H1 (cell line): ENCODE measurements around the gene DOCK1. TPM values are rescaled to one million over a fixed set of nuclear protein-coding genes. Genes with fewer than 3 reads are reported as not detected.

Experiments used
- CTCF ChIA-PET: fragments of 300-600 bp; sonication (Branson Sonifier 250); formaldehyde crosslinking; loops from one replicate; lab custom pipeline; 2021; ENCODE audit not compliant: partially characterized antibody; lab: Charles Lee
- POLR2A ChIA-PET: fragments of 300-600 bp; sonication (Branson Sonifier 250); formaldehyde crosslinking; loops from one replicate; lab custom pipeline; 2021; ENCODE audit warnings: inconsistent platforms; ENCODE audit not compliant: partially characterized antibody; lab: Charles Lee
- DNase-seq, 2 experiments: peaks; one replicate each; pipeline versions ENCODE4 v3.0.0 to v3.0.0-alpha.2; 2010 to 2022; ENCODE audit warnings: low spot score in 2 of 2, low read depth in 1 of 2, mixed read lengths in 1 of 2
- FAIRE-seq: peaks from 2 replicates; lab custom pipeline; 2011; peaks lifted over from hg19 to GRCh38; lab: Jason Lieb, UNC
- H2AFZ ChIP-seq: 2 replicates; pipeline ENCODE4 v1.8.1; 2012; ENCODE audit warnings: low read length, inconsistent platforms
- H2AK5ac ChIP-seq: 2 replicates; pipeline ENCODE4 v1.6.1; 2013; ENCODE audit warnings: low read depth, low read length
- H2BK120ac ChIP-seq: replicated peaks from 2 replicates; pipeline ENCODE3; 2013; ENCODE audit warnings: low read depth, low read length, inconsistent platforms
- H2BK12ac ChIP-seq: 2 replicates; pipeline ENCODE4 v1.6.1; 2013; ENCODE audit warnings: low read depth, low read length
- H2BK15ac ChIP-seq: 2 replicates; pipeline ENCODE4 v1.6.1; 2013; ENCODE audit warnings: low read length
- H2BK20ac ChIP-seq: 2 replicates; pipeline ENCODE4 v1.6.1; 2013; ENCODE audit warnings: low read length
- H2BK5ac ChIP-seq: 2 replicates; pipeline ENCODE4 v1.6.1; 2013; ENCODE audit warnings: low read depth, low read length
- H3K14ac ChIP-seq: 2 replicates; pipeline ENCODE4 v1.6.1; 2013; ENCODE audit warnings: inconsistent platforms; ENCODE audit not compliant: insufficient read length
- H3K18ac ChIP-seq: 2 replicates; pipeline ENCODE4 v1.6.1; 2013; ENCODE audit warnings: low read length; ENCODE audit errors: extremely low read depth
- H3K23ac ChIP-seq: 2 replicates; pipeline ENCODE4 v1.6.1; 2013; ENCODE audit warnings: inconsistent platforms; ENCODE audit not compliant: insufficient read length
- H3K23me2 ChIP-seq: 2 replicates; pipeline ENCODE4 v1.6.1; 2013; ENCODE audit warnings: low read depth, low read length
- H3K27ac ChIP-seq: 2 replicates; pipeline ENCODE4 v1.6.1; 2011; ENCODE audit warnings: low read depth, low read length, inconsistent platforms
- H3K27me3 ChIP-seq, 4 experiments: replicated peaks in 1 of 4; 1 replicate in 1 of 4; 2 replicates in 3 of 4; pipeline versions ENCODE4 v1.6.1 to v1.8.1; 2011 to 2013; ENCODE audit warnings: low read length in 3 of 4, mild to moderate bottlenecking in 3 of 4, inconsistent platforms in 2 of 4, mixed read lengths in 2 of 4, moderate library complexity in 1 of 4; ENCODE audit not compliant: control insufficient read depth in 3 of 4, insufficient read depth in 3 of 4; ENCODE audit errors: extremely low read depth in 1 of 4
- H3K36me3 ChIP-seq, 4 experiments: 2 replicates each; pipeline versions ENCODE4 v1.6.1 to v1.8.1; 2011 to 2013; ENCODE audit warnings: mild to moderate bottlenecking in 4 of 4, low read length in 3 of 4, moderate library complexity in 2 of 4, control low read depth in 1 of 4, inconsistent platforms in 1 of 4; ENCODE audit not compliant: insufficient read depth in 4 of 4, control insufficient read depth in 2 of 4
- H3K4ac ChIP-seq: replicated peaks from 2 replicates; pipeline ENCODE3; 2013; ENCODE audit warnings: low read length, low read depth, mixed read lengths, inconsistent platforms; ENCODE audit not compliant: insufficient read length
- H3K4me1 ChIP-seq, 4 experiments: replicated peaks in 1 of 4; 1 replicate in 1 of 4; 2 replicates in 3 of 4; pipeline versions ENCODE4 v1.6.1 to v1.8.1; 2011 to 2013; ENCODE audit warnings: low read length in 3 of 4, inconsistent platforms in 2 of 4, mixed read lengths in 1 of 4; ENCODE audit not compliant: insufficient read depth in 4 of 4, control insufficient read depth in 3 of 4
- H3K4me2 ChIP-seq, 2 experiments: 2 replicates each; pipeline versions ENCODE4 v1.6.1 to v1.8.1; 2011 to 2013; ENCODE audit warnings: low read depth in 2 of 2, low read length in 2 of 2, control low read depth in 1 of 2, inconsistent platforms in 1 of 2, mild to moderate bottlenecking in 1 of 2; ENCODE audit not compliant: insufficient read depth in 1 of 2
- H3K4me3 ChIP-seq, 4 experiments: fragments of 200-600, 300-600 bp in 1 of 4; sonication (generic), shearing (Covaris generic), sonication (Bioruptor Twin) in 1 of 4; 2 replicates each; pipeline versions ENCODE4 v1.5.1 to v1.8.1; 2011 to 2016; ENCODE audit warnings: low read length in 4 of 4, low read depth in 3 of 4, control low read depth in 2 of 4, inconsistent platforms in 2 of 4, mild to moderate bottlenecking in 2 of 4, mixed read lengths in 1 of 4, moderate library complexity in 1 of 4; ENCODE audit not compliant: insufficient read depth in 2 of 4; ENCODE audit errors: extremely low read depth in 1 of 4
- H3K56ac ChIP-seq: replicated peaks from 2 replicates; pipeline ENCODE3; 2013; ENCODE audit warnings: low read depth, mild to moderate bottlenecking, mixed read lengths, low read length, inconsistent platforms; ENCODE audit not compliant: insufficient read length
- H3K79me1 ChIP-seq: 2 replicates; pipeline ENCODE4 v1.6.1; 2013; ENCODE audit warnings: low read depth, low read length, control low read depth
- H3K79me2 ChIP-seq, 2 experiments: 2 replicates each; pipeline versions ENCODE4 v1.6.1 to v1.8.1; 2012 to 2013; ENCODE audit warnings: low read length in 2 of 2, mild to moderate bottlenecking in 2 of 2, inconsistent platforms in 1 of 2; ENCODE audit not compliant: insufficient read depth in 2 of 2, control insufficient read depth in 1 of 2
- H3K9ac ChIP-seq, 4 experiments: replicated peaks in 1 of 4; 1 replicate in 1 of 4; 2 replicates in 3 of 4; pipeline versions ENCODE4 v1.6.1 to v1.8.1; 2011 to 2013; ENCODE audit warnings: low read depth in 3 of 4, low read length in 3 of 4, control low read depth in 2 of 4, mild to moderate bottlenecking in 2 of 4, moderate library complexity in 2 of 4, inconsistent platforms in 1 of 4; ENCODE audit errors: extremely low read depth in 1 of 4
- H3K9me3 ChIP-seq, 2 experiments: 2 replicates each; pipeline versions ENCODE4 v1.6.1 to v1.8.1; 2012 to 2013; ENCODE audit warnings: mild to moderate bottlenecking in 2 of 2, moderate library complexity in 2 of 2, control low read depth in 1 of 2, inconsistent platforms in 1 of 2, low read depth in 1 of 2, low read length in 1 of 2, mixed read lengths in 1 of 2; ENCODE audit not compliant: insufficient read depth in 2 of 2
- H4K20me1 ChIP-seq, 2 experiments: replicated peaks in 1 of 2; 2 replicates each; pipeline versions ENCODE3 to v1.8.1; 2011 to 2013; ENCODE audit warnings: inconsistent platforms in 2 of 2, low read length in 2 of 2, mild to moderate bottlenecking in 1 of 2; ENCODE audit not compliant: insufficient read depth in 2 of 2, control insufficient read depth in 1 of 2
- H4K5ac ChIP-seq: 2 replicates; pipeline ENCODE4 v1.6.1; 2013; ENCODE audit warnings: low read length, low read depth, mixed read lengths, inconsistent platforms; ENCODE audit not compliant: insufficient read length
- H4K8ac ChIP-seq: 2 replicates; pipeline ENCODE4 v1.8.0; 2013; ENCODE audit warnings: mild to moderate bottlenecking, moderate library complexity, low read length, inconsistent platforms; ENCODE audit not compliant: insufficient read depth; ENCODE audit errors: extremely low read depth
- H4K91ac ChIP-seq: replicated peaks from 2 replicates; pipeline ENCODE3; 2013; ENCODE audit warnings: low read length, mixed read lengths, inconsistent platforms; ENCODE audit not compliant: insufficient read length
- BCL11A ChIP-seq, 2 experiments: IDR thresholded peaks; one replicate each; pipeline ENCODE4 v1.6.1; 2011; ENCODE audit warnings: low read depth in 2 of 2, low read length in 2 of 2, mild to moderate bottlenecking in 2 of 2
- BRCA1 ChIP-seq: IDR thresholded peaks from 2 replicates; pipeline ENCODE4 v1.6.1; 2012; ENCODE audit warnings: low read depth, low read length, improper control_type of control experiment
- CHD1 ChIP-seq: IDR thresholded peaks from 2 replicates; pipeline ENCODE4 v1.6.1; 2012; ENCODE audit warnings: low read depth, low read length, improper control_type of control experiment
- EGR1 ChIP-seq: IDR thresholded peaks from 2 replicates; pipeline ENCODE4 v1.6.1; 2011; ENCODE audit warnings: low read depth, low read length, borderline replicate concordance
- HDAC2 ChIP-seq, 2 experiments: fragments of 300-600 bp in 1 of 2; sonication (generic) in 1 of 2; IDR thresholded peaks; 2 replicates each; pipeline ENCODE4 v1.6.1; 2011 to 2012; ENCODE audit warnings: low read depth in 2 of 2, low read length in 2 of 2, mild to moderate bottlenecking in 2 of 2, moderate library complexity in 2 of 2, borderline replicate concordance in 1 of 2, inconsistent platforms in 1 of 2
- HDAC6 ChIP-seq: IDR thresholded peaks from one replicate; pipeline ENCODE4 v1.7.1; 2012; ENCODE audit warnings: low read depth, mild to moderate bottlenecking, inconsistent platforms, low read length, moderate library complexity
- MAFK ChIP-seq: IDR thresholded peaks from 2 replicates; pipeline ENCODE4 v1.6.1; 2012; ENCODE audit warnings: low read depth, mild to moderate bottlenecking, improper control_type of control experiment, low read length
- NANOG ChIP-seq: IDR thresholded peaks from 2 replicates; pipeline ENCODE4 v1.6.1; 2011; ENCODE audit warnings: low read length, low read depth, mild to moderate bottlenecking, inconsistent platforms; ENCODE audit not compliant: insufficient read depth, poor library complexity, severe bottlenecking
- POLR2A ChIP-seq, 2 experiments: IDR thresholded peaks; 1 replicate in 1 of 2; 2 replicates in 1 of 2; pipeline ENCODE4 v1.6.1; 2011; ENCODE audit warnings: low read depth in 2 of 2, low read length in 2 of 2, mild to moderate bottlenecking in 2 of 2; ENCODE audit errors: control extremely low read depth in 1 of 2
- RAD21 ChIP-seq, 2 experiments: IDR thresholded peaks in 1 of 2; conservative IDR thresholded peaks in 1 of 2; 2 replicates each; pipeline ENCODE4 v1.6.1; 2011; ENCODE audit warnings: low read depth in 2 of 2, low read length in 2 of 2, improper control_type of control experiment in 1 of 2, inconsistent platforms in 1 of 2, mild to moderate bottlenecking in 1 of 2, moderate library complexity in 1 of 2
- RBBP5 ChIP-seq: IDR thresholded peaks from 2 replicates; pipeline ENCODE4 v1.7.1; 2012; ENCODE audit warnings: low read depth, mild to moderate bottlenecking, inconsistent platforms, low read length, moderate library complexity, borderline replicate concordance
- RNF2 ChIP-seq: fragments of 200-900, 300-1000 bp; sonication (generic); IDR thresholded peaks from 2 replicates; pipeline ENCODE4 v1.7.1; 2016; ENCODE audit warnings: borderline replicate concordance, low read depth, mild to moderate bottlenecking, antibody characterized with exemption, low read length; ENCODE audit not compliant: poor library complexity, severe bottlenecking; ENCODE audit errors: missing control alignments
- TAF7 ChIP-seq: optimal IDR thresholded peaks from 2 replicates; pipeline ENCODE3; 2011; ENCODE audit warnings: low read depth, mild to moderate bottlenecking, inconsistent platforms, low read length, moderate library complexity, borderline replicate concordance
- TEAD4 ChIP-seq: IDR thresholded peaks from 2 replicates; pipeline ENCODE4 v1.6.1; 2012; ENCODE audit warnings: low read depth, low read length, inconsistent platforms, mixed read lengths
- WGBS, 2 experiments: shearing (Covaris generic) in 1 of 2; methylation state at CpG; one replicate each; pipeline versions ENCODE4 v1.1.6 to v1.1.7; 2013 to 2015; ENCODE audit warnings: low lambda C conversion rate in 2 of 2, mixed read lengths in 2 of 2, inconsistent platforms in 1 of 2, low coverage in 1 of 2, missing lambda C conversion rate in 1 of 2; ENCODE audit not compliant: insufficient replicate concordance in 2 of 2, insufficient coverage in 1 of 2, insufficient read length in 1 of 2; ENCODE audit errors: extremely low coverage in 1 of 2, missing lambda C conversion rate in 1 of 2; 5-methylcytosine and 5-hydroxymethylcytosine counted together
- polyA plus RNA-seq, 7 experiments: library from polyadenylated mRNA; depleted of rRNA in 3 of 7; stranded (reverse) in 5 of 7; unstranded in 2 of 7; fragments of >200 nt in 5 of 7; fragments of 200-250 nt in 2 of 7; gene quantifications; 1 replicate in 5 of 7; 2 replicates in 1 of 7; 4 replicates in 1 of 7; pipeline versions ENCODE4 v1.2.1 to v1.2.3, GENCODE V29; 2011 to 2013; ENCODE audit warnings: missing spikeins in 2 of 7, mixed read lengths in 2 of 7
- total RNA-seq: library from RNA; stranded (reverse); fragmentation: NEBNext Ultra II Directional; extraction: Animal tissue kit (Norgen Biotek cat#: 25700); gene quantifications from 2 replicates; pipeline ENCODE4 v1.2.1, GENCODE V29; 2021

The DOCK1 gene
- total and polyA plus RNA-seq, 2 of the 8 experiments (the other 6 are each of a cell fraction or from before 2014, with no cell fraction given), result 11.6 to 53.0 TPM

GRCh38 chr10:127370601-127371000 lies 465.4 kb downstream of the DOCK1 start:
- no peaks in the 10 kb centered on the region for H4K20me1 ChIP-seq
- DNase-seq (no peak), FAIRE-seq (no peak)
- ChIA-PET POLR2A (no interaction called here), CTCF (interaction anchor here (0.7 kb wide), 1 partner anchor 35 kb away, joined by 4 read pairs; no protein-coding TSS in a partner anchor)
- H3K4me1 ChIP-seq, result no peaks in the 10 kb centered on the region
- H2BK5ac ChIP-seq, result no peak overlapping the region
- no peaks in the 10 kb centered on the region for H3K79me1 ChIP-seq
- no peak overlapping the region for H3K9ac ChIP-seq
- no peak overlapping the region for H3K14ac ChIP-seq
- no peak overlapping the region for H4K8ac ChIP-seq
- no peak overlapping the region for H2BK120ac ChIP-seq
- WGBS, 2 experiments, result 93% methylated on average over 7 of the region's 7 CpGs; no CpG with 5 or more reads in 1 of the 2 experiments
- no peak overlapping the region for H2BK15ac ChIP-seq
- peaks cover 0 to 5% (median 0%) of the 10 kb centered on the region in 4 experiments; a peak in 3 of 8 replicates for H3K36me3 ChIP-seq
- no peaks in the 10 kb centered on the region for H3K27me3 ChIP-seq
- no peaks in the 10 kb centered on the region for H3K9me3 ChIP-seq
- no peak overlapping the region for H3K4ac ChIP-seq
- H4K5ac ChIP-seq, result no peak overlapping the region
- H3K23ac ChIP-seq, result no peak overlapping the region
- no peak overlapping the region for H3K4me2 ChIP-seq
- no peaks in the 10 kb centered on the region for H3K23me2 ChIP-seq
- H3K18ac ChIP-seq, result no peak overlapping the region
- no peak overlapping the region for H2BK20ac ChIP-seq
- no peaks in the 10 kb centered on the region for H3K79me2 ChIP-seq
- no peak overlapping the region for H4K91ac ChIP-seq
- H3K4me3 ChIP-seq, result no peak overlapping the region
- no peak overlapping the region for H3K56ac ChIP-seq
- H3K27ac ChIP-seq, result no peak overlapping the region
- H2BK12ac ChIP-seq, result no peak overlapping the region
- no peak overlapping the region for H2AK5ac ChIP-seq
- H2AFZ ChIP-seq, result no peak overlapping the region
- no peak for TF ChIP-seq CHD1
- no peak for TF ChIP-seq RBBP5
- no peak for TF ChIP-seq EGR1
- TF ChIP-seq NANOG, result no peak
- no peak for TF ChIP-seq TEAD4
- TF ChIP-seq BCL11A (IDR thresholded peaks at IDR 0.05; ENCODE audit: low read depth in 2 of 2, low read length in 2 of 2), result no peak
- no peak for TF ChIP-seq BRCA1
- TF ChIP-seq MAFK, result no peak
- TF ChIP-seq RNF2, result no peak
- TF ChIP-seq TAF7, result no peak
- TF ChIP-seq POLR2A (IDR thresholded peaks at IDR 0.05; ENCODE audit: control extremely low read depth in 1 of 2, low read depth in 2 of 2, low read length in 2 of 2), result no peak
- no peak for TF ChIP-seq RAD21 (IDR thresholded peaks at IDR 0.05 in 1 of 2, conservative IDR thresholded peaks at IDR 0.05 in 1 of 2; ENCODE audit: low read depth in 2 of 2, low read length in 2 of 2)
- TF ChIP-seq HDAC2 (IDR thresholded peaks at IDR 0.05; ENCODE audit: borderline replicate concordance in 1 of 2, low read depth in 2 of 2, low read length in 2 of 2), result no peak
- TF ChIP-seq HDAC6, result no peak
